H9 (cell line): ENCODE data around the gene GAS6. TPM values are rescaled to one million over a fixed set of nuclear protein-coding genes. Genes with fewer than 3 reads are reported as not detected.

Experiments
- DNase-seq: peaks from one replicate; pipeline ENCODE4 v3.0.0-alpha.2; 2017
- H2AFZ ChIP-seq: one replicate; pipeline ENCODE4 v1.6.1; 2013; ENCODE audit warnings: mild to moderate bottlenecking, low read length, control low read depth, moderate library complexity
- H2AK5ac ChIP-seq: 2 replicates; pipeline ENCODE4 v1.6.1; 2013; ENCODE audit warnings: low read length, control low read depth, mixed read lengths; ENCODE audit not compliant: insufficient read length
- H2BK120ac ChIP-seq: one replicate; pipeline ENCODE4 v1.6.1; 2013; ENCODE audit warnings: low read depth, mild to moderate bottlenecking, low read length, control low read depth, inconsistent platforms; ENCODE audit not compliant: poor library complexity, severe bottlenecking
- H2BK12ac ChIP-seq: 2 replicates; pipeline ENCODE4 v1.6.1; 2013; ENCODE audit warnings: low read length, control low read depth, mixed read lengths, low read depth; ENCODE audit not compliant: insufficient read length
- H2BK15ac ChIP-seq: 2 replicates; pipeline ENCODE4 v1.6.1; 2013; ENCODE audit warnings: low read depth, low read length, control low read depth
- H2BK20ac ChIP-seq: one replicate; pipeline ENCODE4 v1.6.1; 2013; ENCODE audit warnings: low read depth, mild to moderate bottlenecking, low read length, control low read depth, inconsistent platforms; ENCODE audit not compliant: poor library complexity, severe bottlenecking
- H2BK5ac ChIP-seq: 2 replicates; pipeline ENCODE4 v1.6.1; 2013; ENCODE audit warnings: low read length, control low read depth, mixed read lengths; ENCODE audit not compliant: insufficient read length
- H3K14ac ChIP-seq: 2 replicates; pipeline ENCODE4 v1.6.1; 2013; ENCODE audit warnings: low read length, control low read depth; ENCODE audit not compliant: insufficient read depth
- H3K18ac ChIP-seq: 2 replicates; pipeline ENCODE4 v1.6.1; 2013; ENCODE audit warnings: low read depth, mild to moderate bottlenecking, mixed read lengths, low read length, control low read depth; ENCODE audit not compliant: insufficient read length
- H3K23ac ChIP-seq: 2 replicates; pipeline ENCODE4 v1.6.1; 2013; ENCODE audit warnings: low read length, control low read depth, mixed read lengths, low read depth; ENCODE audit not compliant: insufficient read length
- H3K23me2 ChIP-seq: 2 replicates; pipeline ENCODE4 v1.6.1; 2013; ENCODE audit warnings: low read depth, mild to moderate bottlenecking, mixed read lengths, low read length, control low read depth; ENCODE audit not compliant: insufficient read length, poor library complexity, severe bottlenecking
- H3K27ac ChIP-seq: 2 replicates; pipeline ENCODE4 v1.5.1; 2013; ENCODE audit warnings: low read length, control low read depth, mixed read lengths, low read depth; ENCODE audit not compliant: insufficient read length
- H3K27me3 ChIP-seq: 2 replicates; pipeline ENCODE4 v1.6.1; 2013; ENCODE audit warnings: low read length, control low read depth, inconsistent platforms; ENCODE audit not compliant: insufficient read depth
- H3K4ac ChIP-seq: 2 replicates; pipeline ENCODE4 v1.6.1; 2013; ENCODE audit warnings: low read depth, mild to moderate bottlenecking, control low read depth, inconsistent platforms, low read length, moderate library complexity
- H3K4me1 ChIP-seq: 2 replicates; pipeline ENCODE4 v1.6.1; 2013; ENCODE audit warnings: low read length, control low read depth, inconsistent platforms; ENCODE audit not compliant: insufficient read depth
- H3K4me2 ChIP-seq: 2 replicates; pipeline ENCODE4 v1.6.1; 2013; ENCODE audit warnings: low read length, control low read depth, mixed read lengths; ENCODE audit not compliant: insufficient read length, insufficient read depth
- H3K56ac ChIP-seq: 2 replicates; pipeline ENCODE4 v1.6.1; 2013; ENCODE audit warnings: low read depth, mild to moderate bottlenecking, mixed read lengths, low read length, control low read depth; ENCODE audit not compliant: insufficient read length
- H3K79me1 ChIP-seq: 2 replicates; pipeline ENCODE4 v1.6.1; 2013; ENCODE audit warnings: low read depth, mild to moderate bottlenecking, moderate library complexity, low read length, control low read depth, inconsistent platforms; ENCODE audit not compliant: insufficient read depth, poor library complexity, severe bottlenecking
- H3K79me2 ChIP-seq: 2 replicates; pipeline ENCODE4 v1.6.1; 2013; ENCODE audit warnings: low read length, control low read depth, inconsistent platforms; ENCODE audit not compliant: insufficient read depth
- H3K9ac ChIP-seq: 2 replicates; pipeline ENCODE4 v1.6.1; 2013; ENCODE audit warnings: low read length, control low read depth, mixed read lengths; ENCODE audit not compliant: insufficient read length; ENCODE audit errors: extremely low read depth
- H3K9me3 ChIP-seq: one replicate; pipeline ENCODE4 v1.6.1; 2013; ENCODE audit warnings: low read depth, low read length, inconsistent platforms; ENCODE audit not compliant: control insufficient read depth
- H3T11ph ChIP-seq: one replicate; pipeline ENCODE4 v1.6.1; 2013; ENCODE audit warnings: mild to moderate bottlenecking, low read length, control low read depth, inconsistent platforms
- H4K20me1 ChIP-seq: one replicate; pipeline ENCODE4 v1.6.1; 2013; ENCODE audit not compliant: control insufficient read depth, insufficient read length, insufficient read depth
- H4K5ac ChIP-seq: 2 replicates; pipeline ENCODE4 v1.6.1; 2013; ENCODE audit warnings: low read depth, mild to moderate bottlenecking, mixed read lengths, low read length, control low read depth; ENCODE audit not compliant: insufficient read length
- H4K8ac ChIP-seq: replicated peaks from 2 replicates; pipeline ENCODE4 v1.6.1; 2013; ENCODE audit warnings: low read length, control low read depth, mixed read lengths, low read depth; ENCODE audit not compliant: insufficient read length
- H4K91ac ChIP-seq: 2 replicates; pipeline ENCODE4 v1.6.1; 2013; ENCODE audit warnings: low read depth, mild to moderate bottlenecking, moderate library complexity, mixed read lengths, low read length, control low read depth; ENCODE audit not compliant: insufficient read length
- H3K27ac Mint-ChIP-seq, 3 experiments: 2 replicates in 2 of 3; 3 replicates in 1 of 3; pipeline ENCODE4 v1.8.0; 2020 to 2021; ENCODE audit warnings: mixed read lengths in 3 of 3, mild to moderate bottlenecking in 1 of 3, moderate library complexity in 1 of 3
- H3K27me3 Mint-ChIP-seq: 2 replicates; pipeline ENCODE4 v1.8.0; 2021; ENCODE audit warnings: low read depth, mild to moderate bottlenecking, moderate library complexity, mixed read lengths
- H3K36me3 Mint-ChIP-seq, 3 experiments: 2 replicates in 2 of 3; 3 replicates in 1 of 3; pipeline ENCODE4 v1.8.0; 2020 to 2021; ENCODE audit warnings: low read depth in 3 of 3, mixed read lengths in 3 of 3; ENCODE audit not compliant: insufficient read depth in 1 of 3
- H3K4me1 Mint-ChIP-seq, 2 experiments: 2 replicates each; pipeline ENCODE4 v1.8.0; 2020; ENCODE audit warnings: mixed read lengths in 2 of 2
- H3K4me3 Mint-ChIP-seq, 2 experiments: 2 replicates in 1 of 2; 3 replicates in 1 of 2; pipeline ENCODE4 v1.8.0; 2020 to 2021; ENCODE audit warnings: mild to moderate bottlenecking in 2 of 2, mixed read lengths in 2 of 2, moderate library complexity in 1 of 2
- H3K9me3 Mint-ChIP-seq, 2 experiments: 2 replicates in 1 of 2; 3 replicates in 1 of 2; pipeline ENCODE4 v1.8.0; 2020; ENCODE audit warnings: mild to moderate bottlenecking in 2 of 2, mixed read lengths in 2 of 2, moderate library complexity in 1 of 2
- CTCF ChIP-seq: fragments of 200-600 bp; sonication (generic); conservative IDR thresholded peaks from 3 replicates; pipeline ENCODE4 v1.8.0; 2021; ENCODE audit warnings: antibody characterized with exemption, mild to moderate bottlenecking
- WGBS: extraction: QIAGEN DNeasy Blood & Tissue Kit; methylation state at CpG from one replicate; pipeline ENCODE4 v1.1.7; 2013; ENCODE audit warnings: missing lambda C conversion rate, low lambda C conversion rate, mixed read lengths; ENCODE audit not compliant: insufficient read length; ENCODE audit errors: extremely low coverage; 5-methylcytosine and 5-hydroxymethylcytosine counted together
- total RNA-seq: library from RNA; stranded (reverse); gene quantifications from 2 replicates; pipeline ENCODE4 v1.2.1, GENCODE V29; 2021

Gene GAS6
- total RNA-seq, 1 experiment from 2014 or later = 20.5 TPM

DNA sequence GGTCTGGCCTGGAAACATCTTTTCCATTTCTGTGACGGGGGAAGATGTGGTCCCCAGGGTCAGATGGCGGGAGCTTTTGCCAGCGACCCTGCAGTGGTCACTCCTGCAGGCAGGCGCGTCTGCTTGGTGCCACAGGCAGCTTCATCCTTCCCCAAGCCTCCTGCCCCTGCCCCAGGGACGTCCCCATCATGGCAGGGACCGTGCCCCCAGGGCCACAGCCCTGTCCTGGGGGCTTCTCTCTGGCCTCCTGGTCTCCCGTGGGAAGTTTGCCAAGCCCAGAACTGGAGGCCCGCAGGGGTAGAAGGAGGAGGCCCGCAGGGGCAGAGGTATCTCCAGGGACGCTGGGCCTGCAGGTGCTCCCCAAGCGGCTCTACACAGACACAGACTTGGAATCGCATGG is 57.4 kb downstream of the GAS6 start:
- Histone ChIP-seq H4K20me1 (no peaks in the 10 kb centered on the region), H2BK12ac (no peak overlapping the region), H3K23ac (no peak overlapping the region), H3T11ph (no peak overlapping the region), H3K56ac (no peak overlapping the region), H2AFZ (no peak overlapping the region), H4K91ac (no peak overlapping the region), H3K27me3 (no peaks in the 10 kb centered on the region), H3K9ac (no peak overlapping the region), H3K4ac (no peak overlapping the region), H3K18ac (no peak overlapping the region), H3K4me1 (no peaks in the 10 kb centered on the region), H3K79me1 (no peaks in the 10 kb centered on the region), H2BK15ac (no peak overlapping the region), H4K5ac (no peak overlapping the region), H2AK5ac (no peak overlapping the region), H3K4me2 (no peak overlapping the region), H3K23me2 (no peaks in the 10 kb centered on the region), H3K9me3 (no peaks in the 10 kb centered on the region), H2BK120ac (no peak overlapping the region), H3K79me2 (no peaks in the 10 kb centered on the region), H2BK20ac (no peak overlapping the region), H3K14ac (no peak overlapping the region; the same call in 1 of the 2 replicates), H3K27ac (no peak overlapping the region), H4K8ac (no peak overlapping the region), H2BK5ac (no peak overlapping the region)
- Mint-ChIP-seq H3K36me3 (peaks cover 3 to 12% (median 8%) of the 10 kb centered on the region in 3 experiments), H3K4me3 (no peak overlapping the region), H3K27me3 (peaks cover 3% of the 10 kb centered on the region), H3K4me1 (peaks cover 3 to 6% of the 10 kb centered on the region in 2 experiments; a peak in 2 of 4 replicates), H3K9me3 (peaks cover 18 to 21% of the 10 kb centered on the region in 2 experiments), H3K27ac (no peak overlapping the region)
- no peak for DNase-seq
- WGBS = no CpG with 5 or more reads among the region's 13 CpGs
- TF ChIP-seq CTCF = no peak
